Uterus (tissue), 4 donors: ENCODE measurements around the gene OPN4. TPM values are rescaled to one million over a fixed set of nuclear protein-coding genes. Genes with fewer than 3 reads are reported as not detected.
A peak's percentile ranks its signal among the peaks of the same experiment; 100 is the strongest.

ENCODE experiments used
- DNase-seq, 2 donors: peaks; one replicate each; pipeline ENCODE4 v3.0.0-alpha.2; 2019 to 2020
- H3K27ac ChIP-seq, 2 donors: fragments of 200-600 bp; sonication (generic); 1 replicate in 1 of 2; 2 replicates in 1 of 2; pipeline ENCODE4 v1.5.1; 2016 to 2018
- H3K27me3 ChIP-seq, 2 donors: fragments of 200-600 bp; sonication (generic); one replicate each; pipeline ENCODE4 v1.5.1; 2018 to 2019; ENCODE audit warnings: control low read depth in 1 of 2
- H3K36me3 ChIP-seq, 2 donors: fragments of 200-600 bp; sonication (generic); one replicate each; pipeline ENCODE4 v1.5.1; 2019; ENCODE audit warnings: control low read depth in 1 of 2
- H3K4me1 ChIP-seq, 2 donors: fragments of 200-600 bp; sonication (generic); one replicate each; pipeline ENCODE4 v1.5.1; 2018 to 2019; ENCODE audit warnings: control low read depth in 1 of 2
- H3K4me3 ChIP-seq, 2 donors: fragments of 200-600 bp; sonication (generic); 1 replicate in 1 of 2; 2 replicates in 1 of 2; pipeline ENCODE4 v1.5.1; 2018 to 2019; ENCODE audit warnings: mild to moderate bottlenecking in 1 of 2
- H3K9me3 ChIP-seq, 2 donors: fragments of 200-600 bp; sonication (generic); one replicate each; pipeline ENCODE4 v1.5.1; 2019; ENCODE audit warnings: control low read depth in 1 of 2
- POLR2A ChIP-seq, 2 donors: fragments of 450-650 bp; IDR thresholded peaks; one replicate each; pipeline ENCODE4 v1.6.1; 2016; ENCODE audit warnings: antibody characterized with exemption in 2 of 2, mild to moderate bottlenecking in 1 of 2, moderate library complexity in 1 of 2
- intact Hi-C: fragments of 100-400 bp; cut with DNase I; formaldehyde crosslinking; loops from one replicate; pipeline ENCODE4 v1.15.1; 2023; ENCODE audit warnings: low total_unique reads
- total RNA-seq, 4 donors: library from RNA; depleted of rRNA in 3 of 4; stranded (reverse); fragments of >200 nt in 3 of 4; gene quantifications; one replicate each; pipeline versions ENCODE4 v1.1.0 to v1.2.4, GENCODE V29; 2014 to 2023
- TF ChIP-seq, protein P1 (sequence below), 4 experiments: fragments of 200-600 bp in 2 of 4; fragments of 450-650 bp in 2 of 4; sonication (generic) in 2 of 4; IDR thresholded peaks; one replicate each; pipeline ENCODE4 v1.5.1; 2016 to 2019; ENCODE audit warnings: antibody characterized with exemption in 4 of 4, mild to moderate bottlenecking in 2 of 4, moderate library complexity in 1 of 4
- donor health status: DM: yes; HTN: yes; CAD: no.

OPN4 gene
- total RNA-seq, 4 donors from 2014 or later: not detected

DNA sequence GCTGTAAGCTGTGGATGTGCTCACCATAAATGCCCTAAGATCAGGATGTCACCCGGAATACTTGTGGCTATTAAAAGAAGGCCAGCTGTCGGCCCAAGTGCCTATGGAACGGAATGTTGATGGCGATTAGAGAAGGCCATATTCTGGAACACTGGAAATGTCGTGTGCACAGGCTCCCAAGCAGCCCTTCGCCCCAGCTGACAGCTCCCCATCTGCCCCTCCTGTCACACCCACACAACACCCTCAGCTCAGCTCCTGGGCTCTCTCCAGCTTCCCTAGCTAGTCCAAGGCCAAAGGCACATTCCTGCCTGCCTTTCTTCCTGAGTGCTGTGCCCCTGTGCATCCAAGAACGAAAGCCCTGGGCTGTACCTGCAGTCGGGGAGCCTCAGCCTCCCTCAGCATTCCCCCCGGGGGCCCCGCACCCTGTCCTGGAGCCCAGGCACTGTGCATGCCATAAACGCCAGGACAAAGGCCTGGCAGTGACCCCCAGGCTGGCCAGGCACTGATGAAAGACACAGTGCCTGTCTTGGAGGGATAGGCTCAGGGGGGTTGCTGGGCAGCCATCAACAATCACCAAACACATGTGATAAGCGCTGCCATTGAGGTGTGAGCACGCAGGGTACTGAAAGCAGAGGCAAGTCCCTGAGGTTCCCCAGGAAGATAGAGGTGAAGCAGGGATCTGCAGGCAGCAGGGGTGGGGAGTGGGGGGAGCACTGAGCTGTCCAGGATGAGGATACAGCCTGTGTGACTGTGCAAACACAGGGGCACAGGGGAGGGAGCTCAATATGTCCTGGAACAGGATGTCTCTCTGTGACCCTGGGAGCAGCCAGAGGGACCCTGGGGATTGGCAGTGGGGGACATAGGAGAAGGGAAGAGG, 10.2 kb downstream of the OPN4 start:
- H3K27ac ChIP-seq: no peak overlapping the region
- no peaks in the 10 kb centered on the region for H3K9me3 ChIP-seq
- TF ChIP-seq, protein P1, sequence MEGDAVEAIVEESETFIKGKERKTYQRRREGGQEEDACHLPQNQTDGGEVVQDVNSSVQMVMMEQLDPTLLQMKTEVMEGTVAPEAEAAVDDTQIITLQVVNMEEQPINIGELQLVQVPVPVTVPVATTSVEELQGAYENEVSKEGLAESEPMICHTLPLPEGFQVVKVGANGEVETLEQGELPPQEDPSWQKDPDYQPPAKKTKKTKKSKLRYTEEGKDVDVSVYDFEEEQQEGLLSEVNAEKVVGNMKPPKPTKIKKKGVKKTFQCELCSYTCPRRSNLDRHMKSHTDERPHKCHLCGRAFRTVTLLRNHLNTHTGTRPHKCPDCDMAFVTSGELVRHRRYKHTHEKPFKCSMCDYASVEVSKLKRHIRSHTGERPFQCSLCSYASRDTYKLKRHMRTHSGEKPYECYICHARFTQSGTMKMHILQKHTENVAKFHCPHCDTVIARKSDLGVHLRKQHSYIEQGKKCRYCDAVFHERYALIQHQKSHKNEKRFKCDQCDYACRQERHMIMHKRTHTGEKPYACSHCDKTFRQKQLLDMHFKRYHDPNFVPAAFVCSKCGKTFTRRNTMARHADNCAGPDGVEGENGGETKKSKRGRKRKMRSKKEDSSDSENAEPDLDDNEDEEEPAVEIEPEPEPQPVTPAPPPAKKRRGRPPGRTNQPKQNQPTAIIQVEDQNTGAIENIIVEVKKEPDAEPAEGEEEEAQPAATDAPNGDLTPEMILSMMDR (IDR thresholded peaks at IDR 0.05): no peak
- no peak for TF ChIP-seq POLR2A (IDR thresholded peaks at IDR 0.05)
- H3K4me3 ChIP-seq: no peak overlapping the region
- DNase-seq: no peak
- no peaks in the 10 kb centered on the region for H3K4me1 ChIP-seq
- H3K36me3 ChIP-seq: no peaks in the 10 kb centered on the region
- H3K27me3 ChIP-seq: no peaks in the 10 kb centered on the region
- intact Hi-C loops: no loop called here

DNA sequence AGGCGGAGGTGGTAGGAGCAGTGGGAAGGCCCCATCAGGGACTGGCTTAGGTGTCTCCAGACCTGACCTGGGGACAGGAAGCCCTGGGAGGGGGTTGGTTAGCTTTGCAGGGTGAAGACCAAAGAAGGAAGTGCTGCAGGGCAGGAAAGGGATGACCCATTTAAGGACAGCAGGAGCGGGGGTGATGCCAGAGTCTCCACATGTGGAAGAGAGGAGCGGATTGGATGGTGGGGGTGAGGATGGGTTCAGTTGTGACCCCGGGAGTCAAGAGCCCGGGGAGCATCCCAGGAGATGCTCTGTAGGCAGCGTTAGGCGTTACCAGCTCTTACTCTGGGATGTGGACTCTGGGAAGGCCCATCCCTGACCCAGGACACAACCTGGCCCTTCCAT, 10.9 kb downstream of the OPN4 start:
- H3K4me1 ChIP-seq: no peaks in the 10 kb centered on the region
- no peaks in the 10 kb centered on the region for H3K36me3 ChIP-seq
- no peak overlapping the region for H3K27ac ChIP-seq
- H3K9me3 ChIP-seq: no peaks in the 10 kb centered on the region
- intact Hi-C loops: no loop called here
- TF ChIP-seq, protein P1 (IDR thresholded peaks at IDR 0.05): no peak
- no peak for TF ChIP-seq POLR2A (IDR thresholded peaks at IDR 0.05)
- H3K27me3 ChIP-seq: no peaks in the 10 kb centered on the region
- H3K4me3 ChIP-seq: no peak overlapping the region
- DNase-seq: no peak

DNA sequence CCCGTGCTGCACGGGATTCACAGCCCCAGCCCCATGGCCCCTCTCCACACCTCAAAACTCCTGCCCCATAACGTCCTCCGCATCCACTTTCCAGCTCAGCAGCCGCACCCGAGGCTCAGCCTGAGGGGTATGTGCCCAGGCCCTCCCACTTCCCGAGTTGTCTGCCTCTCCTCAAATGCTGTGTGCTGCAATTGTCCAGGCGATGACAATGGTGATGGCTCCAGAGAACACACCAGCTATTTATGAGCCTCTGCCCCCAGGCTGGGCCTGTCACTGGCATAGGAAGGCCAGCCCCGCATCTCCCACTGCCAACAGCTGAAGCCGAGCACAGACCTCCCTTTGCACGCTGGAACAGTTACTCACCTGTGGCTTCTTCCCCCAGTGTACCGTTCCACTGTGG, 11.5 kb downstream of the OPN4 start:
- intact Hi-C loops: no loop called here
- Histone ChIP-seq H3K27me3 (no peaks in the 10 kb centered on the region), H3K4me1 (no peaks in the 10 kb centered on the region)

DNA sequence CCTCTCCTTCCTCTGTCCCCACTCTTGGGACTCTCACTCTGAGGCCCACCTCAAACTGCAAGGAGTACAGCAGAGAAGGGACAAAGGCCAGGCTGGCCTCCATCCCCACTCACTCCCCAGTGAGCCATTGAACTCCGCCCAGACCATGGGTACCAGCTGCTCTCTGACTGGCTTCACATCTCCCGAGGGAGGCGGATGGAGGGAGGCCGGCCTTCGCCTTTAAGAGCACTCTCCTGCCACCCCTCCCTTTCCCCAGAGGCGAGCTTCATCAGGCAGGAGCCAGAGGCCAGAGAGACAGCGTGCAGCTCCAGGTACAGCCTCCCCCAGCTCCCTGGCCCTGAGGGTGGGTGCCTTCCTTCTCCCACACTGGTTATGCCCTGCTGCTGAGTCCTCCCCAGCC, 12.2 kb downstream of the OPN4 start:
- DNase-seq: no peak

More for the DNA sequence above, 11.5 kb downstream of the OPN4 start:
- Histone ChIP-seq H3K27ac (no peak overlapping the region), H3K36me3 (no peaks in the 10 kb centered on the region), H3K4me3 (no peak overlapping the region), H3K9me3 (no peaks in the 10 kb centered on the region)
- TF ChIP-seq, protein P1 (IDR thresholded peaks at IDR 0.05): no peak
- no peak for TF ChIP-seq POLR2A (IDR thresholded peaks at IDR 0.05)
- DNase-seq: no peak

More for the DNA sequence above, 12.2 kb downstream of the OPN4 start:
- no peak overlapping the region for H3K4me3 ChIP-seq
- H3K36me3 ChIP-seq: no peaks in the 10 kb centered on the region
- intact Hi-C loops: no loop called here
- H3K4me1 ChIP-seq: no peaks in the 10 kb centered on the region
- H3K9me3 ChIP-seq: no peaks in the 10 kb centered on the region
- peak overlapping the region in 1 of 2 donors; percentile 84 for H3K27ac ChIP-seq
- no peaks in the 10 kb centered on the region for H3K27me3 ChIP-seq
- no peak for TF ChIP-seq POLR2A (IDR thresholded peaks at IDR 0.05)
- TF ChIP-seq, protein P1 (IDR thresholded peaks at IDR 0.05): no peak
